Breast epithelium (tissue), 3 donors: ENCODE measurements around the gene KIF1B.

ENCODE experiments used
- POLR2A ChIP-seq: fragments of 450-650 bp; IDR thresholded peaks from one replicate; pipeline ENCODE4 v1.6.1; 2016; ENCODE audit warnings: antibody characterized with exemption, mild to moderate bottlenecking, moderate library complexity
- TF ChIP-seq, protein P1 (sequence below), 3 donors: fragments of 450-650 bp; IDR thresholded peaks; one replicate each; pipeline ENCODE4 v1.5.1; 2016 to 2017; ENCODE audit warnings: antibody characterized with exemption in 3 of 3, mild to moderate bottlenecking in 3 of 3, moderate library complexity in 3 of 3

DNA sequence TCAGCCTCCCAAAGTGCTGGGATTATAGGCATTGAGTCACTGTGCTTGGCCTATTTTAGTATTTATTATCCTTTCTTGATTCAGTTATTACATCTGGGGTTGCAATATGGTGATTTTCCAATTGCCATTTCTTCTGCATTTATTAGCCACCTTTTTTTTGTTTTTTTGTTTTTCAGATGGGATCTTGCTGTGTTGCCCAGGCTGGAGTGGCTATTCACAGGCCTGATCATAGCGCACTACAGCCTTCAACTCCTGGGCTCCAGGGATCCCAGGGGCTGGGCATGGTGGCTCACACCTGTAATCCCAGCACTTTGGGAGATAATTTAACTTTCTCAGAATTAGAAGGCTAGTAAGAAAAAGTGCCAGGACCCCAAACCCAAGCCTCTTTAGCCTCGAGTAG lies 106.4 kb downstream of the KIF1B start:
- TF ChIP-seq POLR2A = no peak
- TF ChIP-seq, protein P1, sequence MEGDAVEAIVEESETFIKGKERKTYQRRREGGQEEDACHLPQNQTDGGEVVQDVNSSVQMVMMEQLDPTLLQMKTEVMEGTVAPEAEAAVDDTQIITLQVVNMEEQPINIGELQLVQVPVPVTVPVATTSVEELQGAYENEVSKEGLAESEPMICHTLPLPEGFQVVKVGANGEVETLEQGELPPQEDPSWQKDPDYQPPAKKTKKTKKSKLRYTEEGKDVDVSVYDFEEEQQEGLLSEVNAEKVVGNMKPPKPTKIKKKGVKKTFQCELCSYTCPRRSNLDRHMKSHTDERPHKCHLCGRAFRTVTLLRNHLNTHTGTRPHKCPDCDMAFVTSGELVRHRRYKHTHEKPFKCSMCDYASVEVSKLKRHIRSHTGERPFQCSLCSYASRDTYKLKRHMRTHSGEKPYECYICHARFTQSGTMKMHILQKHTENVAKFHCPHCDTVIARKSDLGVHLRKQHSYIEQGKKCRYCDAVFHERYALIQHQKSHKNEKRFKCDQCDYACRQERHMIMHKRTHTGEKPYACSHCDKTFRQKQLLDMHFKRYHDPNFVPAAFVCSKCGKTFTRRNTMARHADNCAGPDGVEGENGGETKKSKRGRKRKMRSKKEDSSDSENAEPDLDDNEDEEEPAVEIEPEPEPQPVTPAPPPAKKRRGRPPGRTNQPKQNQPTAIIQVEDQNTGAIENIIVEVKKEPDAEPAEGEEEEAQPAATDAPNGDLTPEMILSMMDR (IDR thresholded peaks at IDR 0.05) = no peak
